SIG-M5 (cell line): ENCODE data around the gene CLTA.

Experiments used
- DNase-seq: peaks from one replicate; lab custom pipeline; 2025; lab: John Stamatoyannopoulos, UW

Gene CLTA

GRCh38 chr9:36190388-36191289, at the start of gene CLTA:
Gene CLTA (plus strand): TSS chr9:36190921. CDS start chr9:36191057, 136 bp downstream.
- peak; percentile 96 for DNase-seq

GRCh38 chr9:36141288-36141687, 49.4 kb upstream of the CLTA start:
- no peak for DNase-seq

GRCh38 chr9:36141761-36142160, 49.0 kb upstream of the CLTA start:
- no peak for DNase-seq

- DNase-seq, result no peak
Observed at GRCh38 chr9:36142510-36143244, 48.0 kb upstream of the CLTA start.

GRCh38 chr9:36143245-36143641, 47.5 kb upstream of the CLTA start:
- DNase-seq, result no peak

- no peak for DNase-seq
Observed at GRCh38 chr9:36144309-36145232, 46.1 kb upstream of the CLTA start.

GRCh38 chr9:36145970-36146369, 44.8 kb upstream of the CLTA start:
- DNase-seq, result no peak

GRCh38 chr9:36146651-36147050, 44.1 kb upstream of the CLTA start:
- no peak for DNase-seq

GRCh38 chr9:36147441-36148175, 43.1 kb upstream of the CLTA start:
- no peak for DNase-seq

GRCh38 chr9:36148311-36149051, 42.2 kb upstream of the CLTA start:
- DNase-seq, result no peak

- DNase-seq, result no peak
Observed at GRCh38 chr9:36149197-36149596, 41.5 kb upstream of the CLTA start.

- no peak for DNase-seq
Observed at GRCh38 chr9:36150574-36151315, 40.0 kb upstream of the CLTA start.

GRCh38 chr9:36151316-36152210, 39.2 kb upstream of the CLTA start:
- DNase-seq, result peak; percentile 22

- DNase-seq, result no peak
Observed at GRCh38 chr9:36152741-36153438, 37.8 kb upstream of the CLTA start.

- no peak for DNase-seq
Observed at GRCh38 chr9:36153746-36154145, 37.0 kb upstream of the CLTA start.

GRCh38 chr9:36154331-36154952, 36.3 kb upstream of the CLTA start:
- DNase-seq, result peak; percentile 23

- DNase-seq, result no peak
Observed at GRCh38 chr9:36156116-36156515, 34.6 kb upstream of the CLTA start.

- DNase-seq, result no peak
Observed at GRCh38 chr9:36158122-36158521, 32.6 kb upstream of the CLTA start.
